GM12892 (cell line): ENCODE measurements around the gene CLEC16A.

Source experiments
- POLR2A ChIP-seq: IDR thresholded peaks from 2 replicates; pipeline ENCODE4 v1.6.1; 2011; ENCODE audit warnings: low read depth, low read length, control low read depth
- POLR2AphosphoS5 ChIP-seq: IDR thresholded peaks from 2 replicates; pipeline ENCODE4 v1.6.1; 2011; ENCODE audit warnings: low read depth, low read length, control low read depth

- TF ChIP-seq POLR2A, result no peak
- TF ChIP-seq POLR2AphosphoS5, result no peak
Observed at GRCh38 chr16:11082860-11083388, 138.6 kb downstream of the CLEC16A start.
